Upper lobe of left lung (tissue), 4 donors: ENCODE measurements around the gene SLC6A3.

ENCODE experiments used
- CTCF ChIP-seq, 6 experiments: fragments of 450-650 bp in 4 of 6; fragments of 200-600 bp in 2 of 6; sonication (generic) in 2 of 6; IDR thresholded peaks; one replicate each; pipeline ENCODE4 v1.5.1; 2016 to 2019; ENCODE audit warnings: antibody characterized with exemption in 6 of 6
- EP300 ChIP-seq, 4 donors: sonication (generic); formaldehyde crosslinking; IDR thresholded peaks; one replicate each; pipeline ENCODE4 v1.5.1; 2017; ENCODE audit warnings: antibody characterized with exemption in 4 of 4, control low read depth in 2 of 4
- POLR2A ChIP-seq, 4 donors: fragments of 450-650 bp; IDR thresholded peaks; one replicate each; pipeline ENCODE4 v1.5.1; 2016 to 2017; ENCODE audit warnings: antibody characterized with exemption in 4 of 4, mild to moderate bottlenecking in 2 of 4
- POLR2AphosphoS5 ChIP-seq, 2 donors: sonication (generic); formaldehyde crosslinking; IDR thresholded peaks; one replicate each; pipeline ENCODE4 v1.5.1; 2017; ENCODE audit warnings: antibody characterized with exemption in 2 of 2

- TF ChIP-seq POLR2AphosphoS5 (IDR thresholded peaks at IDR 0.05) (no peak), CTCF (IDR thresholded peaks at IDR 0.05) (no peak), POLR2A (IDR thresholded peaks at IDR 0.05) (no peak), EP300 (IDR thresholded peaks at IDR 0.05) (no peak)
Measured at GRCh38 chr5:1417586-1418225, 27.5 kb downstream of the SLC6A3 start.
